HEK293T (cell line): ENCODE measurements around the gene KIAA0513.

Experiments
- ARNT ChIP-seq: fragments of 450-650 bp; IDR thresholded peaks from 2 replicates; pipeline ENCODE4 v1.6.1; 2017; ENCODE audit warnings: mild to moderate bottlenecking
- BHLHE40 ChIP-seq: fragments of 450-650 bp; IDR thresholded peaks from 2 replicates; pipeline ENCODE4 v1.6.1; 2016; ENCODE audit warnings: mild to moderate bottlenecking, moderate library complexity, borderline replicate concordance
- CTBP1 ChIP-seq: fragments of 450-650 bp; IDR thresholded peaks from 2 replicates; pipeline ENCODE4 v1.6.1; 2016; ENCODE audit warnings: borderline replicate concordance
- ELF4 ChIP-seq: fragments of 450-650 bp; IDR thresholded peaks from 2 replicates; pipeline ENCODE4 v1.6.1; 2017; ENCODE audit warnings: antibody characterized with exemption
- FOXA1 ChIP-seq: fragments of 450-650 bp; IDR thresholded peaks from 2 replicates; pipeline ENCODE4 v1.6.1; 2016; ENCODE audit warnings: mild to moderate bottlenecking
- FOXK2 ChIP-seq: fragments of 450-650 bp; IDR thresholded peaks from 2 replicates; pipeline ENCODE4 v1.6.1; 2016; ENCODE audit warnings: mild to moderate bottlenecking
- HDGF ChIP-seq: fragments of 450-650 bp; IDR thresholded peaks from 2 replicates; pipeline ENCODE4 v1.6.1; 2017; ENCODE audit warnings: antibody characterized with exemption, borderline replicate concordance
- L3MBTL2 ChIP-seq: fragments of 450-650 bp; conservative IDR thresholded peaks from 2 replicates; pipeline ENCODE4 v1.6.1; 2016; ENCODE audit warnings: mild to moderate bottlenecking
- LEF1 ChIP-seq: fragments of 450-650 bp; IDR thresholded peaks from 2 replicates; pipeline ENCODE4 v1.6.1; 2017; ENCODE audit warnings: mild to moderate bottlenecking, borderline replicate concordance
- NFRKB ChIP-seq: fragments of 450-650 bp; IDR thresholded peaks from 2 replicates; pipeline ENCODE4 v1.6.1; 2016; ENCODE audit warnings: mild to moderate bottlenecking, moderate library complexity
- SP1 ChIP-seq: fragments of 450-650 bp; IDR thresholded peaks from 2 replicates; pipeline ENCODE4 v1.6.1; 2017
- SUZ12 ChIP-seq: fragments of 450-650 bp; IDR thresholded peaks from 2 replicates; pipeline ENCODE4 v1.6.1; 2016; ENCODE audit warnings: mild to moderate bottlenecking
- TARDBP ChIP-seq: fragments of 450-650 bp; IDR thresholded peaks from 2 replicates; pipeline ENCODE4 v1.6.1; 2016
- TF ChIP-seq, protein P1 (sequence below): fragments of 450-650 bp; IDR thresholded peaks from 2 replicates; pipeline ENCODE4 v1.6.1; 2016

DNA sequence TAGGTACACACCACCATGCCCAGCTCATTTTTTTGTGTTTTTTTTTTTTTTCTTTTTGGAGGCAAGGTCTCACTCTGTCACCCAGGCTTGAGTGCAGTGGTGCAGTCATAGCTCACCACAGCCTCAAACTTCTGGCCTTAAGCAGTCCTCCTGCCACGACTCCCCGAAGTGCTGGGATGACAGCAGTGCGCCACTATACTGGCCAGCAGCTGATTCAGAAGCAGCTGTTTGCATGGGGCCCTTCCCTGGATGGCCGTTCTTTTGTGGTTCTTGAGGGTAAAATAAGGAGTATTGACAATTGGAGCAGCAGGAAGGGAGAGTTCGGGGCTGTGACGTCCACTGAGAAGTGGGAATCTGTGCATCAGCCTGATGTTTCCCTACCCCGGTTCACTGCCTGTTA is 41.6 kb downstream of the KIAA0513 start:
- TF ChIP-seq HDGF = no peak
- no peak for TF ChIP-seq LEF1
- no peak for TF ChIP-seq SP1
- no peak for TF ChIP-seq SUZ12
- TF ChIP-seq TARDBP = no peak
- TF ChIP-seq ARNT = no peak
- no peak for TF ChIP-seq ELF4
- TF ChIP-seq, protein P1, sequence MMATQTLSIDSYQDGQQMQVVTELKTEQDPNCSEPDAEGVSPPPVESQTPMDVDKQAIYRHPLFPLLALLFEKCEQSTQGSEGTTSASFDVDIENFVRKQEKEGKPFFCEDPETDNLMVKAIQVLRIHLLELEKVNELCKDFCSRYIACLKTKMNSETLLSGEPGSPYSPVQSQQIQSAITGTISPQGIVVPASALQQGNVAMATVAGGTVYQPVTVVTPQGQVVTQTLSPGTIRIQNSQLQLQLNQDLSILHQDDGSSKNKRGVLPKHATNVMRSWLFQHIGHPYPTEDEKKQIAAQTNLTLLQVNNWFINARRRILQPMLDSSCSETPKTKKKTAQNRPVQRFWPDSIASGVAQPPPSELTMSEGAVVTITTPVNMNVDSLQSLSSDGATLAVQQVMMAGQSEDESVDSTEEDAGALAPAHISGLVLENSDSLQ = no peak
- no peak for TF ChIP-seq NFRKB
- no peak for TF ChIP-seq L3MBTL2
- TF ChIP-seq FOXA1 = no peak
- no peak for TF ChIP-seq CTBP1
- no peak for TF ChIP-seq FOXK2
- TF ChIP-seq BHLHE40 = no peak
